ENCODE results near the gene MTUS2.
A peak's percentile ranks its signal among the peaks of the same experiment; 100 is the strongest.

- TF ChIP-seq CTCF (conservative IDR thresholded peaks at IDR 0.05 in 1 of 2, IDR thresholded peaks at IDR 0.05 in 1 of 2; ENCODE audit: low read depth in 1 of 2, low read length in 2 of 2) (peak; percentile 96 to 99), EZH2 (IDR thresholded peaks at IDR 0.05; ENCODE audit: low read length, missing control alignments) (no peak)
Measured at GRCh38 chr13:29472332-29472961, 652.3 kb downstream of the MTUS2 start.
